GM20000 (cell line): Measurements from ENCODE around the gene PTPRE.
"Not testable (repeated sequence)": the region's sequence is repeated elsewhere in the genome, so short reads cannot be mapped to it uniquely, and the experiment has no call there.

Experiments used
- DNase-seq: peaks from one replicate; pipeline ENCODE4 v3.0.0; 2012; ENCODE audit warnings: low spot score
- CTCF ChIP-seq: IDR thresholded peaks from 2 replicates; pipeline ENCODE4 v1.5.1; 2012; ENCODE audit warnings: mild to moderate bottlenecking, control low read depth; ENCODE audit errors: extremely low read depth, missing control alignments

PTPRE gene

GRCh38 chr10:127986531-127987466 lies 79.9 kb downstream of the PTPRE start:
- no peak for TF ChIP-seq CTCF
- no peak for DNase-seq

- TF ChIP-seq CTCF = no peak
- no peak for DNase-seq
Observed at GRCh38 chr10:127987467-127988380, 80.8 kb downstream of the PTPRE start.

GRCh38 chr10:127989481-127990012 lies 82.6 kb downstream of the PTPRE start:
- DNase-seq = no peak
- TF ChIP-seq CTCF = no peak

GRCh38 chr10:127990132-127990788 lies 83.4 kb downstream of the PTPRE start:
- DNase-seq = not testable (repeated sequence)

- no peak for DNase-seq
- no peak for TF ChIP-seq CTCF
Observed at GRCh38 chr10:127990846-127991542, 84.1 kb downstream of the PTPRE start.

GRCh38 chr10:127991543-127992255 lies 84.8 kb downstream of the PTPRE start:
- no peak for TF ChIP-seq CTCF

GRCh38 chr10:127992376-127992775 lies 85.5 kb downstream of the PTPRE start:
- no peak for DNase-seq
- TF ChIP-seq CTCF = no peak

More at GRCh38 chr10:127991543-127992255, 84.8 kb downstream of the PTPRE start:
- DNase-seq = no peak
